IPS-NIHi11 (cell line): Measurements from ENCODE around the gene GPC5.

ENCODE experiments used
- DNase-seq: peaks from one replicate; pipeline ENCODE4 v3.0.0; 2012; ENCODE audit warnings: mixed read lengths, low spot score

GPC5 gene

GRCh38 chr13:91593456-91593855 is 195.0 kb downstream of the GPC5 start:
- DNase-seq = no peak

- DNase-seq = no peak
These were observed 195.6 kb downstream of the GPC5 start for GRCh38 chr13:91594061-91594460.

GRCh38 chr13:91595677-91596076 is 197.3 kb downstream of the GPC5 start:
- DNase-seq = no peak

- no peak for DNase-seq
These were observed 198.4 kb downstream of the GPC5 start for GRCh38 chr13:91596842-91597241.

GRCh38 chr13:91598655-91599054 is 200.2 kb downstream of the GPC5 start:
- no peak for DNase-seq

- no peak for DNase-seq
These were observed 202.9 kb downstream of the GPC5 start for GRCh38 chr13:91601273-91601672.

- DNase-seq = no peak
These were observed 203.4 kb downstream of the GPC5 start for GRCh38 chr13:91601807-91602206.

GRCh38 chr13:91609353-91609752 is 210.9 kb downstream of the GPC5 start:
- DNase-seq = no peak

GRCh38 chr13:91618315-91618714 is 219.9 kb downstream of the GPC5 start:
- no peak for DNase-seq

GRCh38 chr13:91620670-91621141 is 222.3 kb downstream of the GPC5 start:
- no peak for DNase-seq

GRCh38 chr13:91621161-91621560 is 222.7 kb downstream of the GPC5 start:
- no peak for DNase-seq

GRCh38 chr13:91621963-91622362 is 223.5 kb downstream of the GPC5 start:
- no peak for DNase-seq

- DNase-seq = no peak
These were observed 224.5 kb downstream of the GPC5 start for GRCh38 chr13:91622778-91623550.

GRCh38 chr13:91627952-91628739 is 229.7 kb downstream of the GPC5 start:
- no peak for DNase-seq

- no peak for DNase-seq
These were observed 232.5 kb downstream of the GPC5 start for GRCh38 chr13:91630946-91631345.

- no peak for DNase-seq
These were observed 233.7 kb downstream of the GPC5 start for GRCh38 chr13:91632086-91632485.

GRCh38 chr13:91639330-91639729 is 240.9 kb downstream of the GPC5 start:
- DNase-seq = no peak

- no peak for DNase-seq
These were observed 245.0 kb downstream of the GPC5 start for GRCh38 chr13:91643394-91643793.

GRCh38 chr13:91644806-91645205 is 246.4 kb downstream of the GPC5 start:
- no peak for DNase-seq

GRCh38 chr13:91647361-91647990 is 249.1 kb downstream of the GPC5 start:
- peak; percentile 72 for DNase-seq

GRCh38 chr13:91648012-91648411 is 249.6 kb downstream of the GPC5 start:
- DNase-seq = no peak

GRCh38 chr13:91649456-91649855 is 251.0 kb downstream of the GPC5 start:
- no peak for DNase-seq
